Adrenal gland (tissue), 5 donors: Measurements from ENCODE around the gene CCR5.

ENCODE experiments used
- POLR2A ChIP-seq, 2 donors: fragments of 450-650 bp; IDR thresholded peaks; one replicate each; pipeline ENCODE4 v1.6.1; 2017; ENCODE audit warnings: antibody characterized with exemption in 2 of 2, mild to moderate bottlenecking in 2 of 2, moderate library complexity in 1 of 2
- TF ChIP-seq, protein P1 (sequence below), 6 experiments: fragments of 450-650 bp in 4 of 6; fragments of 200-600 bp in 2 of 6; sonication (generic) in 1 of 6; IDR thresholded peaks; 1 replicate in 5 of 6; 2 replicates in 1 of 6; pipeline versions ENCODE4 v1.5.1 to v1.8.0; 2016 to 2021; ENCODE audit warnings: antibody characterized with exemption in 6 of 6, mild to moderate bottlenecking in 2 of 6, moderate library complexity in 1 of 6
- donor health status: DM: no; HTN: no; CAD: no.

GRCh38 chr3:46419816-46420215 is 49.1 kb downstream of the CCR5 start:
- TF ChIP-seq, protein P1, sequence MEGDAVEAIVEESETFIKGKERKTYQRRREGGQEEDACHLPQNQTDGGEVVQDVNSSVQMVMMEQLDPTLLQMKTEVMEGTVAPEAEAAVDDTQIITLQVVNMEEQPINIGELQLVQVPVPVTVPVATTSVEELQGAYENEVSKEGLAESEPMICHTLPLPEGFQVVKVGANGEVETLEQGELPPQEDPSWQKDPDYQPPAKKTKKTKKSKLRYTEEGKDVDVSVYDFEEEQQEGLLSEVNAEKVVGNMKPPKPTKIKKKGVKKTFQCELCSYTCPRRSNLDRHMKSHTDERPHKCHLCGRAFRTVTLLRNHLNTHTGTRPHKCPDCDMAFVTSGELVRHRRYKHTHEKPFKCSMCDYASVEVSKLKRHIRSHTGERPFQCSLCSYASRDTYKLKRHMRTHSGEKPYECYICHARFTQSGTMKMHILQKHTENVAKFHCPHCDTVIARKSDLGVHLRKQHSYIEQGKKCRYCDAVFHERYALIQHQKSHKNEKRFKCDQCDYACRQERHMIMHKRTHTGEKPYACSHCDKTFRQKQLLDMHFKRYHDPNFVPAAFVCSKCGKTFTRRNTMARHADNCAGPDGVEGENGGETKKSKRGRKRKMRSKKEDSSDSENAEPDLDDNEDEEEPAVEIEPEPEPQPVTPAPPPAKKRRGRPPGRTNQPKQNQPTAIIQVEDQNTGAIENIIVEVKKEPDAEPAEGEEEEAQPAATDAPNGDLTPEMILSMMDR (IDR thresholded peaks at IDR 0.05) = no peak
- TF ChIP-seq POLR2A (IDR thresholded peaks at IDR 0.05) = no peak
